ENCODE measurements around the gene MYBPH.

The MYBPH gene

DNA sequence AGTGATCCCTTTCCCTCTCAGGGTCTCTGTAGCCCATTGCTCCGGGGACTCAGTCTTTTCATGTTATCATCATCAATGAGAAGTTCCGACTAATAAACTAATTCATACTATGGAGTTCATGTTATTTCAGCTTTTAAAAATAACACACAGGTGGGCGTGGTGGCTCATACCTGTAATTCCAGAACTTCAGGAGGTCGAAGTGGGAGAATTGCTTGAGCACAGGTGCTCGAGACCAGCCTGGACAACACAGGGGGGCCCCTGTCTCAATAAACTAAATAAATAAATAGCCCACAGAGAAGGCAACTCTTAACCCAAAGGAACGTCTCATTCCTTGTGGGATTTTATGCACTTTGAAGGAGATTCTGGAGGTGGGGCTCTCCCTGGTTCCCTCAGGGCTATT, 14.5 kb downstream of the MYBPH start:
- TF ChIP-seq ZFP30 (CRISPR knock-in tag; IDR thresholded peaks at IDR 0.05) (no peak), ESRRG (CRISPR knock-in tag; IDR thresholded peaks at IDR 0.05) (no peak), SNAI2 (CRISPR knock-in tag; IDR thresholded peaks at IDR 0.05) (no peak), ZC3H10 (CRISPR knock-in tag; IDR thresholded peaks at IDR 0.05) (no peak), ZNF8 (CRISPR knock-in tag; IDR thresholded peaks at IDR 0.05) (no peak), PPARA (CRISPR knock-in tag; IDR thresholded peaks at IDR 0.05; ENCODE audit: borderline replicate concordance) (no peak), ZNF565 (CRISPR knock-in tag; conservative IDR thresholded peaks at IDR 0.05; ENCODE audit: low read depth) (no peak)
- TF ChIP-seq, protein P1, sequence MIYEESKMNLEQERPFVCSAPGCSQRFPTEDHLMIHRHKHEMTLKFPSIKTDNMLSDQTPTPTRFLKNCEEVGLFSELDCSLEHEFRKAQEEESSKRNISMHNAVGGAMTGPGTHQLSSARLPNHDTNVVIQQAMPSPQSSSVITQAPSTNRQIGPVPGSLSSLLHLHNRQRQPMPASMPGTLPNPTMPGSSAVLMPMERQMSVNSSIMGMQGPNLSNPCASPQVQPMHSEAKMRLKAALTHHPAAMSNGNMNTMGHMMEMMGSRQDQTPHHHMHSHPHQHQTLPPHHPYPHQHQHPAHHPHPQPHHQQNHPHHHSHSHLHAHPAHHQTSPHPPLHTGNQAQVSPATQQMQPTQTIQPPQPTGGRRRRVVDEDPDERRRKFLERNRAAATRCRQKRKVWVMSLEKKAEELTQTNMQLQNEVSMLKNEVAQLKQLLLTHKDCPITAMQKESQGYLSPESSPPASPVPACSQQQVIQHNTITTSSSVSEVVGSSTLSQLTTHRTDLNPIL (CRISPR knock-in tag; IDR thresholded peaks at IDR 0.05; ENCODE audit: low read depth) = no peak
- TF ChIP-seq, protein P2, sequence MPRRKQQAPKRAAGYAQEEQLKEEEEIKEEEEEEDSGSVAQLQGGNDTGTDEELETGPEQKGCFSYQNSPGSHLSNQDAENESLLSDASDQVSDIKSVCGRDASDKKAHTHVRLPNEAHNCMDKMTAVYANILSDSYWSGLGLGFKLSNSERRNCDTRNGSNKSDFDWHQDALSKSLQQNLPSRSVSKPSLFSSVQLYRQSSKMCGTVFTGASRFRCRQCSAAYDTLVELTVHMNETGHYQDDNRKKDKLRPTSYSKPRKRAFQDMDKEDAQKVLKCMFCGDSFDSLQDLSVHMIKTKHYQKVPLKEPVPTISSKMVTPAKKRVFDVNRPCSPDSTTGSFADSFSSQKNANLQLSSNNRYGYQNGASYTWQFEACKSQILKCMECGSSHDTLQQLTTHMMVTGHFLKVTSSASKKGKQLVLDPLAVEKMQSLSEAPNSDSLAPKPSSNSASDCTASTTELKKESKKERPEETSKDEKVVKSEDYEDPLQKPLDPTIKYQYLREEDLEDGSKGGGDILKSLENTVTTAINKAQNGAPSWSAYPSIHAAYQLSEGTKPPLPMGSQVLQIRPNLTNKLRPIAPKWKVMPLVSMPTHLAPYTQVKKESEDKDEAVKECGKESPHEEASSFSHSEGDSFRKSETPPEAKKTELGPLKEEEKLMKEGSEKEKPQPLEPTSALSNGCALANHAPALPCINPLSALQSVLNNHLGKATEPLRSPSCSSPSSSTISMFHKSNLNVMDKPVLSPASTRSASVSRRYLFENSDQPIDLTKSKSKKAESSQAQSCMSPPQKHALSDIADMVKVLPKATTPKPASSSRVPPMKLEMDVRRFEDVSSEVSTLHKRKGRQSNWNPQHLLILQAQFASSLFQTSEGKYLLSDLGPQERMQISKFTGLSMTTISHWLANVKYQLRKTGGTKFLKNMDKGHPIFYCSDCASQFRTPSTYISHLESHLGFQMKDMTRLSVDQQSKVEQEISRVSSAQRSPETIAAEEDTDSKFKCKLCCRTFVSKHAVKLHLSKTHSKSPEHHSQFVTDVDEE (CRISPR knock-in tag; IDR thresholded peaks at IDR 0.05) = no peak

DNA sequence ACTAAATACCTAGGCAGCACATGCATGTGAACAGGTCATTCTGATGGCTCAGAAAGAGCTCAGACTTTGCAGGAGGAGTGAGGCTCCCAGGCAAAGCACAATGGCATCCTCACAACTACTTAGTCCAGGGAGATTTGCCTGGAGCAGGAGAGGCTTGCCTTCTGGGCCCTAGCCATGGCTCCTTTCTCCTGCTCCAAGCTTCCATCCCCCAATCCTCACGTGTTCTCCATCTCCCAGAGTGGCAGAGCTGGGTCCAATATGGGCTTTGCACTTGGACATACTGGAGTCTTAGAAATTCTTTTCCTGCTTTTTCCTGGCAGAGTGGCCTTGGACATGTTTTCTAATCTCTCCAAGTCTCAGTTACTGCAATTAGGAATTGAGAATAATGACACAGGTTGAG, 15.8 kb downstream of the MYBPH start:
- ATAC-seq = no peak

More for the DNA sequence above, 14.5 kb downstream of the MYBPH start:
- ATAC-seq = no peak

DNA sequence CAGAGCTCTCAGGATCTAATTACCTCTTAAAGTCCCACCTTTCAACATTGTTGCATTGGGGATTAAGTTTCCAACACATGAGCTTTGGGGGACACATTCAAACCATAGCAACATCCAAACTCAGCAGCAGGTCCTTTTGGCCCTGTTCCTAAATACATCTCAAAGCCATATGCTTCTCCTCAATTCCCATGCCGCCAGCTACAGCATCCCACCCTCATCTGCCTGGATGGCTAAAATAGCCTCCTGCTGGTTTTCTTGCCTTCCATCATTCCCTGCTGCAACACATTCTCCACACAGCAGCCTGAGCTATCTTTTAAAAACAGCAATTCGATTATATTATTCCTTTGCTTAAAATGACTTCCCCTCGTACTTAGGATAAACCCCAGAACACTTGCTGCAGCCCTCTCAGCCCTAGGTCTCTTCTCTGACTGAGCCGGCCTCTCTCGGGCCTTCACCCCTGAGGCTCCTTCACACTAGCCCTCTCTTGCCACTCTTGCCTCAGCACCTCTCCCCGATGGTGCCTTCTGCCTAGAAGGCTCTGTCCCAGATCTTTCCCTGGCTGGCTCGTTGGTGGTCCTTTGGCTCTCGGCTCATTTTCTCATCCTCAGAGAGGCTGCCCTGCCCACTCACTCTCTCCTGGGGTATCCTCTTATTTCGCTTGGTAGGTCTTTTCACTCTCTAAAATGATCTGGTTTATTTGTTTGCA, 16.5 kb downstream of the MYBPH start:
- TF ChIP-seq BACH2 (CRISPR knock-in tag; IDR thresholded peaks at IDR 0.05; ENCODE audit: borderline replicate concordance) = no peak
- TF ChIP-seq, protein P3, sequence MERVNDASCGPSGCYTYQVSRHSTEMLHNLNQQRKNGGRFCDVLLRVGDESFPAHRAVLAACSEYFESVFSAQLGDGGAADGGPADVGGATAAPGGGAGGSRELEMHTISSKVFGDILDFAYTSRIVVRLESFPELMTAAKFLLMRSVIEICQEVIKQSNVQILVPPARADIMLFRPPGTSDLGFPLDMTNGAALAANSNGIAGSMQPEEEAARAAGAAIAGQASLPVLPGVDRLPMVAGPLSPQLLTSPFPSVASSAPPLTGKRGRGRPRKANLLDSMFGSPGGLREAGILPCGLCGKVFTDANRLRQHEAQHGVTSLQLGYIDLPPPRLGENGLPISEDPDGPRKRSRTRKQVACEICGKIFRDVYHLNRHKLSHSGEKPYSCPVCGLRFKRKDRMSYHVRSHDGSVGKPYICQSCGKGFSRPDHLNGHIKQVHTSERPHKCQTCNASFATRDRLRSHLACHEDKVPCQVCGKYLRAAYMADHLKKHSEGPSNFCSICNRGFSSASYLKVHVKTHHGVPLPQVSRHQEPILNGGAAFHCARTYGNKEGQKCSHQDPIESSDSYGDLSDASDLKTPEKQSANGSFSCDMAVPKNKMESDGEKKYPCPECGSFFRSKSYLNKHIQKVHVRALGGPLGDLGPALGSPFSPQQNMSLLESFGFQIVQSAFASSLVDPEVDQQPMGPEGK (CRISPR knock-in tag; IDR thresholded peaks at IDR 0.05; ENCODE audit: borderline replicate concordance) = no peak
- TF ChIP-seq RARB (CRISPR knock-in tag; IDR thresholded peaks at IDR 0.05) = no peak
- TF ChIP-seq TOX (CRISPR knock-in tag; IDR thresholded peaks at IDR 0.05; ENCODE audit: borderline replicate concordance) = no peak
- TF ChIP-seq CSDC2 (CRISPR knock-in tag; IDR thresholded peaks at IDR 0.05) = no peak
- TF ChIP-seq ESRRG (CRISPR knock-in tag; IDR thresholded peaks at IDR 0.05) = no peak
- no peak for TF ChIP-seq SNAI2 (CRISPR knock-in tag; IDR thresholded peaks at IDR 0.05)
- no peak for ATAC-seq

More for the DNA sequence above, 15.8 kb downstream of the MYBPH start:
- TF ChIP-seq ZFP30 (CRISPR knock-in tag; IDR thresholded peaks at IDR 0.05) = no peak
- no peak for TF ChIP-seq ZNF70 (CRISPR knock-in tag; IDR thresholded peaks at IDR 0.05)
- TF ChIP-seq ZNF8 (CRISPR knock-in tag; IDR thresholded peaks at IDR 0.05) = no peak
- TF ChIP-seq, protein P4, sequence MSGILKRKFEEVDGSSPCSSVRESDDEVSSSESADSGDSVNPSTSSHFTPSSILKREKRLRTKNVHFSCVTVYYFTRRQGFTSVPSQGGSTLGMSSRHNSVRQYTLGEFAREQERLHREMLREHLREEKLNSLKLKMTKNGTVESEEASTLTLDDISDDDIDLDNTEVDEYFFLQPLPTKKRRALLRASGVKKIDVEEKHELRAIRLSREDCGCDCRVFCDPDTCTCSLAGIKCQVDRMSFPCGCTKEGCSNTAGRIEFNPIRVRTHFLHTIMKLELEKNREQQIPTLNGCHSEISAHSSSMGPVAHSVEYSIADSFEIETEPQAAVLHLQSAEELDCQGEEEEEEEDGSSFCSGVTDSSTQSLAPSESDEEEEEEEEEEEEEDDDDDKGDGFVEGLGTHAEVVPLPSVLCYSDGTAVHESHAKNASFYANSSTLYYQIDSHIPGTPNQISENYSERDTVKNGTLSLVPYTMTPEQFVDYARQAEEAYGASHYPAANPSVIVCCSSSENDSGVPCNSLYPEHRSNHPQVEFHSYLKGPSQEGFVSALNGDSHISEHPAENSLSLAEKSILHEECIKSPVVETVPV (CRISPR knock-in tag; IDR thresholded peaks at IDR 0.05) = no peak
- no peak for TF ChIP-seq BACH2 (CRISPR knock-in tag; IDR thresholded peaks at IDR 0.05; ENCODE audit: borderline replicate concordance)
- TF ChIP-seq RARB (CRISPR knock-in tag; IDR thresholded peaks at IDR 0.05) = no peak
- TF ChIP-seq ZNF565 (CRISPR knock-in tag; conservative IDR thresholded peaks at IDR 0.05; ENCODE audit: low read depth) = no peak
- TF ChIP-seq, protein P3 (CRISPR knock-in tag; IDR thresholded peaks at IDR 0.05; ENCODE audit: borderline replicate concordance) = no peak

DNA sequence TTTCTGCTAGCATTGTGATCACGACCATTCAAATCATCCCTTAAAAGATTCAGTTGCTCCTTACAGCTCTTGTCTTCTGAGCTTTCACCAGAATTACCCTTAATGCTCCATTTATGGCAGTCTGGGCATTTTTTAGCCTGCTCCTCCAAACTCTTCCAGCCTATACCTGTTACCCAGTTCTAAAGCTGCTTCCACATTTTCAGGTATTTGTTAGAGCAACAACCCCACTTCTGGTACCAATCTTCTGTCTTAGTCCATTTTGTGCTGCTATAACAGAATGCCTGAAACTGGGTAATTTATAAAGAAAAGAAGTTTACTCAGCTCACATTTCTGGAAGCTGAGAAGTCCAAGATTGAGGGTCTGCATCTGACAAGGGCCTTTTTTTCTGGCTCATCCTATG, 17.2 kb downstream of the MYBPH start:
- ATAC-seq = no peak
- TF ChIP-seq ZNF8 (CRISPR knock-in tag; IDR thresholded peaks at IDR 0.05) = no peak
- no peak for TF ChIP-seq PPARA (CRISPR knock-in tag; IDR thresholded peaks at IDR 0.05; ENCODE audit: borderline replicate concordance)
- TF ChIP-seq ZNF565 (CRISPR knock-in tag; conservative IDR thresholded peaks at IDR 0.05; ENCODE audit: low read depth) = no peak
- TF ChIP-seq, protein P2 (CRISPR knock-in tag; IDR thresholded peaks at IDR 0.05) = no peak
- TF ChIP-seq TCF4 (CRISPR knock-in tag; IDR thresholded peaks at IDR 0.05; ENCODE audit: borderline replicate concordance) = no peak
- TF ChIP-seq, protein P1 (CRISPR knock-in tag; IDR thresholded peaks at IDR 0.05; ENCODE audit: low read depth) = no peak
- TF ChIP-seq CSDC2 (CRISPR knock-in tag; IDR thresholded peaks at IDR 0.05) = no peak
- TF ChIP-seq ESRRG (CRISPR knock-in tag; IDR thresholded peaks at IDR 0.05) = no peak
- TF ChIP-seq OSR1 (CRISPR knock-in tag; IDR thresholded peaks at IDR 0.05) = no peak
- TF ChIP-seq RARB (CRISPR knock-in tag; IDR thresholded peaks at IDR 0.05) = no peak
